Left lung (tissue), 10 donors: ENCODE measurements around the gene ALG2. TPM values are rescaled to one million over a fixed set of nuclear protein-coding genes. Genes with fewer than 3 reads are reported as not detected.
A peak's percentile ranks its signal among the peaks of the same experiment; 100 is the strongest.

ENCODE experiments used
- ATAC-seq: fragments of 200-7000 bp; cut with Tn5 transposase; one replicate; pipeline ENCODE4 v1.9.1; 2020; ENCODE audit warnings: moderate library complexity
- DNase-seq, 4 donors: peaks; one replicate each; pipeline ENCODE4 v3.0.0-alpha.2; 2013 to 2020
- H3K27ac ChIP-seq, 2 donors: fragments of 200-600 bp; sonication (generic) in 1 of 2; one replicate each; pipeline versions ENCODE4 v1.5.0 to v1.8.0; 2020 to 2021
- H3K27me3 ChIP-seq, 2 donors: fragments of 200-600 bp; sonication (generic) in 1 of 2; one replicate each; pipeline versions ENCODE4 v1.5.0 to v1.8.0; 2020 to 2021
- H3K36me3 ChIP-seq, 2 donors: fragments of 200-600 bp; sonication (generic) in 1 of 2; one replicate each; pipeline versions ENCODE4 v1.5.0 to v1.8.0; 2020 to 2021
- H3K4me1 ChIP-seq, 2 donors: fragments of 200-600 bp; one replicate each; pipeline ENCODE4 v1.8.0; 2021
- H3K4me3 ChIP-seq, 2 donors: fragments of 200-600 bp; sonication (generic) in 1 of 2; one replicate each; pipeline versions ENCODE4 v1.5.0 to v1.8.0; 2020 to 2021; ENCODE audit warnings: mild to moderate bottlenecking in 1 of 2
- H3K9me3 ChIP-seq, 2 donors: fragments of 200-600 bp; sonication (generic) in 1 of 2; one replicate each; pipeline versions ENCODE4 v1.5.0 to v1.8.0; 2020 to 2021
- CTCF ChIP-seq, 2 donors: fragments of 200-600 bp; sonication (generic) in 1 of 2; IDR thresholded peaks; one replicate each; pipeline versions ENCODE4 v1.5.0 to v1.8.0; 2021; ENCODE audit warnings: antibody characterized with exemption in 2 of 2
- intact Hi-C, 2 donors: fragments of 100-400 bp; cut with DNase I; formaldehyde crosslinking; loops; one replicate each; pipeline versions ENCODE4 v1.11.2 to v1.14.2; 2022
- polyA plus RNA-seq, 6 donors: library from polyadenylated mRNA; unstranded; fragments of 120-200 nt; gene quantifications; one replicate each; pipeline ENCODE4 v1.2.1, GENCODE V29; 2013; ENCODE audit not compliant: insufficient read length in 6 of 6
- total RNA-seq, 2 donors: library from RNA; stranded (reverse); fragmentation: NEBNext Ultra II Directional; extraction: Animal tissue kit (Norgen Biotek cat#: 25700); gene quantifications; one replicate each; pipeline ENCODE4 v1.2.1, GENCODE V29; 2021
- donor health status: DM: no; HTN: yes; CAD: no.
- donor health status: DM: no; HTN: no; CAD: no.

The ALG2 gene
- total and polyA plus RNA-seq, 8 donors = 29.8 to 47.7 (median 34.8) TPM

GRCh38 chr9:99266255-99267023 lies 44.7 kb upstream of the ALG2 start:
- H3K36me3 ChIP-seq = no peaks in the 10 kb centered on the region
- H3K4me1 ChIP-seq = peaks cover 0 to 5% of the 10 kb centered on the region in 2 donors
- DNase-seq = peak; percentile 38 to 89 (median 73)
- intact Hi-C loops = no loop called here
- H3K27me3 ChIP-seq = no peaks in the 10 kb centered on the region
- H3K4me3 ChIP-seq = no peak overlapping the region
- H3K27ac ChIP-seq = no peak overlapping the region
- peak; percentile 97 for ATAC-seq
- H3K9me3 ChIP-seq = no peaks in the 10 kb centered on the region
- TF ChIP-seq CTCF (IDR thresholded peaks at IDR 0.05) = peak; percentile 77 to 82

GRCh38 chr9:99265691-99266090 lies 43.9 kb upstream of the ALG2 start:
- no peak overlapping the region for H3K4me3 ChIP-seq
- TF ChIP-seq CTCF (IDR thresholded peaks at IDR 0.05) = no peak
- no peak overlapping the region for H3K27ac ChIP-seq
- intact Hi-C loops = no loop called here
- no peak for DNase-seq
- ATAC-seq = no peak
- H3K9me3 ChIP-seq = no peaks in the 10 kb centered on the region
- no peaks in the 10 kb centered on the region for H3K36me3 ChIP-seq
- H3K4me1 ChIP-seq = peaks cover 0 to 5% of the 10 kb centered on the region in 2 donors
- H3K27me3 ChIP-seq = no peaks in the 10 kb centered on the region

- no peak overlapping the region for H3K4me3 ChIP-seq
- no peak for TF ChIP-seq CTCF (IDR thresholded peaks at IDR 0.05)
- H3K36me3 ChIP-seq = no peaks in the 10 kb centered on the region
- H3K9me3 ChIP-seq = no peaks in the 10 kb centered on the region
- no peaks in the 10 kb centered on the region for H3K27me3 ChIP-seq
- peaks cover 0 to 12% of the 10 kb centered on the region in 2 donors for H3K4me1 ChIP-seq
- DNase-seq (no peak), ATAC-seq (no peak)
- intact Hi-C loops = no loop called here
- H3K27ac ChIP-seq = no peak overlapping the region
These were observed 42.4 kb upstream of the ALG2 start for GRCh38 chr9:99264070-99264680.

GRCh38 chr9:99262949-99263418 lies 41.2 kb upstream of the ALG2 start:
- ATAC-seq = no peak
- Histone ChIP-seq H3K27ac (no peak overlapping the region), H3K9me3 (no peaks in the 10 kb centered on the region), H3K4me1 (peaks cover 0 to 12% of the 10 kb centered on the region in 2 donors), H3K4me3 (no peak overlapping the region), H3K36me3 (no peaks in the 10 kb centered on the region), H3K27me3 (no peaks in the 10 kb centered on the region)
- no peak for DNase-seq
- intact Hi-C loops = no loop called here
- no peak for TF ChIP-seq CTCF (IDR thresholded peaks at IDR 0.05)

GRCh38 chr9:99261923-99262322 lies 40.2 kb upstream of the ALG2 start:
- no peak for DNase-seq
- H3K4me1 ChIP-seq = peaks cover 0 to 12% of the 10 kb centered on the region in 2 donors
- H3K27ac ChIP-seq = no peak overlapping the region
- H3K27me3 ChIP-seq = no peaks in the 10 kb centered on the region
- no peak for TF ChIP-seq CTCF (IDR thresholded peaks at IDR 0.05)
- H3K36me3 ChIP-seq = no peaks in the 10 kb centered on the region
- ATAC-seq = no peak
- no peak overlapping the region for H3K4me3 ChIP-seq
- no peaks in the 10 kb centered on the region for H3K9me3 ChIP-seq
- intact Hi-C loops = no loop called here
